Thyroid gland (tissue), 4 donors: ENCODE results near the gene HES4.

ENCODE experiments used
- CTCF ChIP-seq, 6 experiments: fragments of 200-600 bp in 3 of 6; fragments of 450-650 bp in 3 of 6; sonication (generic) in 3 of 6; IDR thresholded peaks; one replicate each; pipeline ENCODE4 v1.5.1; 2016 to 2019; ENCODE audit warnings: antibody characterized with exemption in 6 of 6, mild to moderate bottlenecking in 2 of 6, inconsistent platforms in 1 of 6, moderate library complexity in 1 of 6
- POLR2A ChIP-seq, 2 donors: fragments of 450-650 bp; IDR thresholded peaks; one replicate each; pipeline ENCODE4 v1.6.1; 2017; ENCODE audit warnings: antibody characterized with exemption in 2 of 2, mild to moderate bottlenecking in 2 of 2, moderate library complexity in 1 of 2

- TF ChIP-seq CTCF (IDR thresholded peaks at IDR 0.05) = no peak
- no peak for TF ChIP-seq POLR2A (IDR thresholded peaks at IDR 0.05)
Observed at GRCh38 chr1:1032424-1032823, 32.5 kb upstream of the HES4 start.
